ENCODE measurements around the gene LRRC28. TPM values are rescaled to one million over a fixed set of nuclear protein-coding genes. Genes with fewer than 3 reads are reported as not detected.

Gene LRRC28
- total RNA-seq, 1 donor from 2014 or later = 23.8 TPM

- peak in 1 of 2 donors; percentile 67 for DNase-seq (ENCODE audit: extremely low spot score in 2 of 2)
- no peaks in the 10 kb centered on the region for H3K9me3 ChIP-seq
- peak overlapping the region; percentile 26 for H3K27ac ChIP-seq
- no peak overlapping the region for H3K4me3 ChIP-seq
- TF ChIP-seq POLR2AphosphoS5 (IDR thresholded peaks at IDR 0.05; ENCODE audit: insufficient read depth in 1 of 2, low read depth in 1 of 2) = no peak
- no peak for TF ChIP-seq POLR2A (IDR thresholded peaks at IDR 0.05)
- no peak for TF ChIP-seq CTCF (IDR thresholded peaks at IDR 0.05)
- H3K4me1 ChIP-seq = peaks cover 69% of the 10 kb centered on the region
- intact Hi-C loops (cut with DNase I) = no loop called here
- no peaks in the 10 kb centered on the region for H3K36me3 ChIP-seq
- no peaks in the 10 kb centered on the region for H3K27me3 ChIP-seq
Observed at GRCh38 chr15:99438691-99439523, 187.6 kb downstream of the LRRC28 start.

- peak in 1 of 2 donors; percentile 77 for DNase-seq (ENCODE audit: extremely low spot score in 2 of 2)
- TF ChIP-seq POLR2A (IDR thresholded peaks at IDR 0.05) = no peak
- no peak for TF ChIP-seq POLR2AphosphoS5 (IDR thresholded peaks at IDR 0.05; ENCODE audit: insufficient read depth in 1 of 2, low read depth in 1 of 2)
- TF ChIP-seq CTCF (IDR thresholded peaks at IDR 0.05) = no peak
- peaks cover 72% of the 10 kb centered on the region for H3K4me1 ChIP-seq
Observed at GRCh38 chr15:99439524-99439835, 188.2 kb downstream of the LRRC28 start.

GRCh38 chr15:99440029-99440428, 188.7 kb downstream of the LRRC28 start:
- peak in 1 of 2 donors; percentile 85 for DNase-seq (ENCODE audit: extremely low spot score in 2 of 2)
- H3K27me3 ChIP-seq = no peaks in the 10 kb centered on the region
- no peak overlapping the region for H3K4me3 ChIP-seq
- no peak for TF ChIP-seq POLR2A (IDR thresholded peaks at IDR 0.05)
- TF ChIP-seq POLR2AphosphoS5 (IDR thresholded peaks at IDR 0.05; ENCODE audit: insufficient read depth in 1 of 2, low read depth in 1 of 2) = no peak
- TF ChIP-seq CTCF (IDR thresholded peaks at IDR 0.05) = no peak
- no peaks in the 10 kb centered on the region for H3K36me3 ChIP-seq
- intact Hi-C loops (cut with DNase I) = no loop called here
- peaks cover 66% of the 10 kb centered on the region for H3K4me1 ChIP-seq
- H3K27ac ChIP-seq = peak overlapping the region; percentile 80
- H3K9me3 ChIP-seq = no peaks in the 10 kb centered on the region

More at GRCh38 chr15:99439524-99439835, 188.2 kb downstream of the LRRC28 start:
- intact Hi-C loops (cut with DNase I) = no loop called here
- H3K9me3 ChIP-seq = no peaks in the 10 kb centered on the region
- no peaks in the 10 kb centered on the region for H3K36me3 ChIP-seq
- no peak overlapping the region for H3K27ac ChIP-seq
- H3K4me3 ChIP-seq = no peak overlapping the region
- no peaks in the 10 kb centered on the region for H3K27me3 ChIP-seq

Other genes with a start within 250 kb of the LRRC28 start
- not detected for gene PGPEP1L, start 243.7 kb upstream of the LRRC28 start, total RNA-seq
- 62.6 TPM for gene SYNM, start 146.4 kb upstream of the LRRC28 start, total RNA-seq
- 64.1 TPM for gene TTC23, start 1.9 kb upstream of the LRRC28 start, total RNA-seq